GOT3 (cell line): ENCODE data around the gene DCLK1.

Source experiments
- DNase-seq: peaks from one replicate; lab custom pipeline; 2025; ENCODE audit warnings: mixed read lengths; lab: John Stamatoyannopoulos, UW

Gene DCLK1

DNA sequence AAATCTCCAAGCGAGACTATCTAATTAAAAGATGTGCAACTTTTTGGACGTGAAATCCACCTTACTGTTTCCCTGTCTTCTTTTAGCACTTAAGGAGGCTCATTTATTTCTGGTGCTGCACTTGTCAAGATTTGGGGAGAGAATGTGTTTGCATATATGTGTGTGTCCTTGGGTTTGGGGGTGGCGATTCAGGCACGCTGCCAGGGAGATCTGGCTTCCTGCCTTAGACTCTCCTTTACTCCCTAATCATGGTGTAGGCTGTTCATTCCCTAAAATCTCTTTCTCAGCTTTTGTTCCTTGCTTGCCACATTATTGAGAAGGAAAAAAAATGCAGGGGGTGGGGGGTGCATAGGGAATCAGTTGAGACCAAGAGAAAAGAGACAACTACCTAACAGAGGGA, 271.2 kb downstream of the DCLK1 start:
- no peak for DNase-seq

DNA sequence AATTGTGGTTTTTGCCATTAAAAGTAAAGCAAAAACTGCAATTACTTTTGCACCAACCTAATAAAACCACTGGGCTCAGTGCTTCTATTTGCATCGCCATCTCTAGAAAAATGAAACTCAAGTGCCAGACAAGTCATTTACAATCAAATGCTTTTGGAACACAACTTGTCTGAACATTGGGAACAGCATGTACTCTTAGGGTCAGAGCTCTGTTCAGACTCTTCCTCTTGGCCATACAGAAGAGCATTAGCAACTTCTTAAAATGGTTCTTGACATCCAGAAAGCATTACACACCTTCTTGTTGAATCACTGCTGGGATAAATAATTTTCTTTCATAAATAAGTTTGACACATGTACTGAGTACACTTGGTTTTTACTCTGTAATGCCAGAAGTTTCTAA, 272.5 kb downstream of the DCLK1 start:
- DNase-seq = no peak

DNA sequence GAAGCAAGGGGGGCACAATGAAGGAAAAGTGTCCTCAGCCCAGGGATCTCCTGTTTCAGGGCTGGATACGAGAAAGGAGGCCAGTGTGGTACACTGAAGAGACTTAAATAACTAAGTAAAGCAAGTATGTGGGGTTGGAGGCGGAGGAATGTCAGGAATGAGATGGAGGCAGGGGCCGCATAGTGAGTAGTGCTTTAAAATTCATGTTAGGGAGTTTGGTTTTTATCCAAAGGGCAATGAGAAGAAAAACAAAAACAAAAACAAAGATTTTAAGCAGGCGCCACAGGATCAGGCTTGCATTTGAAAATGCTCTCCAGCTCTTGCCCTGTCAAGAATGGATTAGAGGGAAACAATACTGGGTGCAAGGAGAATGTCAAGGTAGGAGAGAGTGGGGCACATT, 273.4 kb downstream of the DCLK1 start:
- no peak for DNase-seq

DNA sequence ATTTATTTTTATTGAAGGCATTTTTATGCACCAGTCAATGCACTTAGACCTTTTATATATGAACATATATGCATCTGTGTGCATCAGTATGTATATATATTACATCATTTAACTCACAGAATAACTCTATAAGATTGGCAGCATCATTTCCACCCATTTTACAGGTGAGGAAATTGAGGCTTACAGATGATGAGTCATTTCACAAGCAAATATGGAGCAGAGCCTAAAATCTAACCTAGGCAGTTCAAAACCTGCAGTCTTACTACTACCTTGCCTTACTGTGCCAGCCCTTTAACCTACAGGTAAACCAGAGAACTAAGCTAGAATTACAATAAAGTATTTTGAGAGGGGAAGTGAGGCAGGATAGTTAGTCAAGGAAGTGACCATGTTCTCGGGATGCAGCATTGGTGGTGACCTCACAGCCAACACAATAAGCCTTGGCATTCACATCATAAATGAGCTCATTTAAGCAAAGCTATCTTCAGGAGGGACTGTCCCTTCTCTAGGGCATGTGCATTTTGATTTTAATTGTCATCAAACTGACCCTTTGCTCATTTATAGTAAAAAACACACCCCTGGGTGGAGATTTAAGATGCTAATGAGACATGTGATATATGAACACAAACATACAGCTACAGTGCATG, 274.3 kb downstream of the DCLK1 start:
- no peak for DNase-seq

DNA sequence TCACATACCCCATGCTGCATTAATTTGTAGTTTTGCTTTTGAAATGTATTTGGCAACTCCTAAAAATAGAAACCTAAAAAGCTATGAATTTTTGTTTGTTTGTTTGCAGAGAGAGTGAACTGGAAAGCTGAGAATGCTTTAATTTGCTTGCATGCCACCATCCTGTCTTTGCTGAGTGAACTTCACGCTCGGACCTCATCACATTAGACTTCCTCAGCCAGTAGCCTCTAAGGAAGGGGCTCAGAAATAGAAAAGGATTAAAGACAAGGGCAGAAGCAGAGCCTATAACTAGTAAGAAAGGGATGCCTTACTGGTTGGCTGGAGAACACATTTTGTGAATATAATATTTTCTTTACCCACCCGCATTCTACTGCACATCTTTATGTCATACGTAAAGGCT, 275.1 kb downstream of the DCLK1 start:
- DNase-seq = no peak

DNA sequence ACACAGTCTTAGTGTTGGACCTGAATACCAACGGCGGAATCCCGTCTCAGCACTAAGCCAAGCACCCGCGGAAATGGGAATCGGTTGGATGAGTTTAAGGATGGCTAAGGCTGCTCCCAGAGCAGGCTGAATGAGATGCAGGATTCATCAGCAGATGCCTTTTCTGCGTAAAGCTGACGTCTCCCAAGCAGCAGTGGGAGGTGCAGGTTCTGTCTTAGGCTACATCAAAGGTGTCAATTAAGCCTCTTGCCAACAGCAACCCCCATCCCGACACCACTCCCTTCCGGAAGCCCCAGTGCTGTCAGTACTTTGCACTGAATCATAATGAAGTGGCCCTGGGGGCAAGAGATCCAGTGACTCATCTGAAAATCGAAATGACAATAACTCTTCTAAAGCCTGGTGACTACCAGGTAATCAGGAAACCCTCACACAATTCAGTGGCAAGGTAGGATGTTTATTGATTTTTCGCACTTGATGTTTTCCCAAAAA, 275.6 kb downstream of the DCLK1 start:
- DNase-seq = no peak

DNA sequence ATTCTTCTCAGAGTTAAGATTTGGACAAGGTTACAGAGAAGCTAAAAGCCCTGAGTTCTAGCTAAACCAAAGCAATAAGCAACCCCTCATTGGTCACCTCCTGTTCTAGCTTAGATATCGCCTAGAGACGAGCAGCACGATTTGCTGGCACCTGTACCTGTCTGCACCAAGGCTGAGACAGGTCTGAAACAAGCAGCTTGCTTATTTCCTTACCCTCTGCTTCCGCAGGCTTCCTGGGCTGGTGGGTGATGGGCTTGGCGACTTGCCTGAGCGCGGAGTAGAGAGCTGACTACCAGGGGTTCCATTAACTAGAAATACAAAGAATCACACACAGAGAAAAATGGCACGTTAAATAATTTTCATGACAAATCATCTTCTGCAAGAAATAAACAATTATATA, 276.9 kb downstream of the DCLK1 start:
- DNase-seq = no peak

DNA sequence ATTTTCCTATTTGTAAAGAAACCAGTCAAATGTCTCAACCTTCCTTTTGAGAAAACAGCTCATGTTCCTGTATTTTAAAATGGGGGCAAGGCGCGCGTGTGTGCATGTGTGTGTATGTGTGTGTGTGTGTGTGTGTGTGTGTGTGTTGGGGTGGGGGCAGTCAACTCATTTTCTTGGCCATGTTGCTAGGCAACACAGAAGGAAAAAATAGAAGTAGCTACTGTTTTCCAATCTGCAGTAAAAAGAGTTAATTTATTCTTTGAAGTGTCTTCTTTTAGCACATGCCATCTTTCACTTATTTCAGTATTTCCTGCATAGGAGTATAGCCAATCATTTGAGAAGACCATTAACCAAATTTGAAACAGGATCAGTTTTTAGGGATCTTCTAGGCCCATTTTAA, 279.3 kb downstream of the DCLK1 start:
- DNase-seq = no peak

DNA sequence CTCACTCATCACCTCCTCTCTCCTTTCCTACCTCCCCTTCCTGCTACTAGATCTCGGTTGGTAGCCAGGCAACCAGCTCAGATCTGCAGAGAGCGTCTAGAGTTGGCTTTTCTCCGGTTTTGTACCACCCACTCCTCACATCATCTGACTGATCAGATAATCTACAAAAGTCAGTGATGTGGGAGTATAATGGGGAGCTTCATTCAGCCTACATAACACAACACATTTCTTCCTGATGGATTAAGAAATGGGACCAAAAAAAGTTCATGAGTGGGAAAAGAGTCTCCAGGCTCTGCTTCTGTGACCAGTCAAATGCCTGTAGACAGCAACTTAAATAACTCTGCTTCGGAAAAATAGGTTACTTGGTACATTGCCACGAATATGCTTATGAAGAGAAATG, 279.8 kb downstream of the DCLK1 start:
- DNase-seq = no peak

DNA sequence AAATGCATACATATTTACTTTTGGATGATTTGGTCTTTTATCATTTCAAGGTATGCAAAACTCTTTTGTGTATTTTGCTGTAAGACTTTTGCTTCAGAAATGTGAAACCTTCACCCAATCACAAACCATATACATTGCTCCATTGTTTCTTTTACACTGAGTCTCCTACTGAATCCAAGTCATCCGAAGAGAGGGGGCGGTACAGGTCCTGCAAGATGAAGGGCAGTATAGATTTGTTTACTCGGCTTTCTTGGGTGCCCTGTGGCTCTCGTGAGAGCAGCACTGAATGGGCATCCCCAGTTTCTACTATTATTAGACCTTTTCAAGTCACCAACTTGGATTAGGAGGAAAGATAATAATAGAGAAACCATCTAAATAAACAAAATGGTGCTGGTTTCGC, 280.6 kb downstream of the DCLK1 start:
- no peak for DNase-seq

DNA sequence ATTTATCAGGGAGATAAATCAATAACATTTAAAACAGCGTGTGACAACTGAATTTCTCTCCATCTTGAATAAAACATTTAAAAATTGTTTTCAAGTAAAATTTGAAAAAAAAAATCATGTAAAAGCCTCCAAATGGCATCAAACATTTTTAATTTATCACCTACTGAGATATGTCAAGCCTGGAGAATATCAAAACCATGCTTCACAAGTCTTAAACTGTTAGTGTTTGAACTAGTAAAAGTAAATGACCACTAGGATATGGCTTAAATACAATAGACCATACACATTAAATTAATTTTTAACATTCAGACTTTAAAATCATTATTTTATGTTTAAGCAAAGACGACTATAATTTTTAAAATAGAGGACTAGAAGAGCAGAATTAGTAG, 281.9 kb downstream of the DCLK1 start:
- no peak for DNase-seq

DNA sequence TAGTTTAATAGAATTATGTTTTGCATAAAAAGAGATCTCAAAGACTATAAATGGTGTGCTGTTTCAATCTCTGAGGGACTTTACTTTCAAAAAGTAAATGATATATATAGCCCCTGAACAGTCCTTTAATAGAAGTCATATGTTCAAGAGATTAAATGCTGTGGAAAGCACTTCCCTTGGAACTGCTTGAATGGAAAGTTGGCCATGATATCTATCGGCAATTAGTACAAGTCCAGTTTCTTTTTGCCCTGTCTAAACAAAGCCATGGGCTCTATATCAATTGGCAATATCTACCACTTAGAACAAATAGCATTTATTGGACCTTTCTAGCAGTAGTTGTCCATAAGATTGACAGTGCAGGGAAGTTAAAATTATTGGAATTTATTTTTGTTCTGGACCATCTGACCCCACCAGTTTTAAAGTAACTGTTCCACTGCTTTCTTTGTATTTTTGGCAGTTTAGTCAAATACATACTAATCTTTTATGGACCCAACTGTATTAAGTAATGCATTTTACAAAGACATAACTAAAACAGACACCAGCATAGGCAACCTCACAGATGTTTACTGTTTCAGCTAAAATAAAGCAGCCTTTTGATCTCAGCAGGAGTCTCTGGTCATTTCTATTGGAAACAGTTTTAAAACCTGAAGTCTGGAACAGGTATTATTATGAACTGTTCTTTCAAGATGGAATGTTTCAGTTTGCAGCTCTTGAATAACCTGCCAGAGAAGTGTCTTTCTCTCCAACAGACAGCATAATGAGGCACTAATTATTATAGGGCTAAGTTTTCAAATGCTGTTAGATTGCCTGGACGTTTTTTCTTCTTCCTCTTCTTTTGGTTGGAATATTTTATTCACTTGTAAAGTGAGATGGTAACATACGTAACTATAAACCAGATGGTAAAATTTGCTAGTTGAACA, 282.6 kb downstream of the DCLK1 start:
- DNase-seq = no peak

DNA sequence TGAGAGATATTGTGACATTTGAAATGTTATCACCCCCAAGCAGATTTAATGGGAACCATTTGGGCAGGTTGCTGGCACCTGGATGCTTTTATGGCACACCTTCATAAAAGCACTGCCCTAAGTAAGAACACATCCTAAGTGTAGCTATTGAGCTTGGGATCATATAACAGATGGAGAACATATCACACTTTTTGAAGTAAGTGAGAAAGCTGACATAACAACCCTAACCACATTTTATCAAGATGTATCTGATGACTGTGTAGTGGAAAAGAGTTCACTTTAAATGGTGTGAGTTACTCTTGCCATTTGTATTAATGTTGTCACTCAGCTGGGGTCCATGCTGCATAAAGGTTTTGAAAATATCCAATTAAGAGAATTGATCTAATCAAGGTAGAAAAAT, 287.9 kb downstream of the DCLK1 start:
- no peak for DNase-seq

DNA sequence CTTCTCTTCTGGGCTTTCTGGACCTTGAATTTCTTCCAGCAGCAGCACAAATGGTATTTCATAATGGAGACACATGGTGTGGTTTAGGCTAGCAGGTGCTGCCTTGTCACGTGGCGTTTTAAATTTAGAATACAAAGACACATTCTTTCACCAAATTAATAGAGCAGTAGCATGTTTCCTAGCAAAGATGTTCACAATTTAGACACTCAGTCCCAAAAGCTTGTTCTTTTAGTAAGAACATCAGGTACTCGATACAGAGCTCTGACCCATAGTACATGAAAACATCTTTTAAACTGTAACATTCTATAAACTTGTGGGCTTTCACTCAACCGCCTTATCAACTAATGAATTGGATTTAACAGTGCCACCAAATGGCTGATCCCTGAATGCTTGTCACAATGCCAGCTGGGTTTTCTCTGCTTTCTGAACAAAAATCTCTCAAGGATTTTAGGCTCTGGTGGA, 290.1 kb downstream of the DCLK1 start:
- DNase-seq = no peak

DNA sequence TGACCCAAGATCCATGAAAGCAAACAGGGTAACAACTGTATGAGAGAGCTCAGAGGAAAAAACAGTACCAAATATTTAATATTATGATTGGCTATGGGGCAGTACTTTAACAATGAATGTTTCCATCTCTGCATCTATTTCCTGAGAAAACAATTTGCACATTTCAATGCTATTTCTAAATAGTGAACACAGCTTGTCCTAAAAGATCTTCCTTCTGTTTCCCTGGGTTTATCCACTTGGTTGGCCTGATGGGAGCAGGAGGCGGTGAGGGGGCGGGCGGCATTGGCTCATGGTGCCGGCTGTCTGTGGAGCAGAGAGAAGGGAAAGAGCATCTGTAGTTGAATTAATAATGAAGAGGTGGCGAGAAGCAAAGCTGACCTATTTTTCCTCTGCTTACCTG, 291.4 kb downstream of the DCLK1 start:
- no peak for DNase-seq

DNA sequence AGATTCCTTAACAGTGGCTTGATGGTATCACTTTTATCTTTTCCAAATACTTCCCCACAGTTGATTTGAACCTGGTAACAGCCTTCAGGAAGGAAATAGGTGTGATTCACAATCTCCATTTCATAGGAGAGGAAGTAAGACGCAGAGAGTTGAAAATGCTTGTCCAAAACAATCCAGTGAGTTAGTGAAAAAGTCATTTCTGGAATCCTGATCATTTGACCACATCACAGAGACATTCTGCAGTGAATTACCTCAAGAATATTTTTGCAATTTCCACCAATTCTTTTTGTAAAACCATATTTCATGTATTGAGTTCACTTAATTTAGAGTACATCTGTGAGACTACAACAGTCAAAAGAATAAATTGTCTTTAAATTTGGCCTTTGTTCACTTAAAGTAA, 292.8 kb downstream of the DCLK1 start:
- DNase-seq = no peak

DNA sequence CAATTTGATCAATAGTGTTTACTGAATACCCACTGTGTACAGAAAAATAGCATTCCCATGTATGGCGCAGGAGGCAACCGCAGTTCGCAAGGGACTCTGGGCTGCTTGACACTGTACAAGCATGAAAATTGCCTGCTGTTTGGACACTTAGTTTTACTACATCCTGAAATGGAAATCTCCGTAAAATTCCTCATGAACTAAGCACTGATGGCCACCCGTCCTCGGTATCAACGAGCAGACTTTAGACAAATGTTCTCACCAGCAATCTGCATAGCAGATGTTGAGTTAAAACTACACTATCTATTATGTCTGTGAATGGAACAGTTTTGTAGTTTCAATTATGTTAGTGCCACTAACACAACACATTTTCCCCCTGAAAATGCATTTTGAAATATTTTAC, 294.7 kb downstream of the DCLK1 start:
- DNase-seq = no peak

DNA sequence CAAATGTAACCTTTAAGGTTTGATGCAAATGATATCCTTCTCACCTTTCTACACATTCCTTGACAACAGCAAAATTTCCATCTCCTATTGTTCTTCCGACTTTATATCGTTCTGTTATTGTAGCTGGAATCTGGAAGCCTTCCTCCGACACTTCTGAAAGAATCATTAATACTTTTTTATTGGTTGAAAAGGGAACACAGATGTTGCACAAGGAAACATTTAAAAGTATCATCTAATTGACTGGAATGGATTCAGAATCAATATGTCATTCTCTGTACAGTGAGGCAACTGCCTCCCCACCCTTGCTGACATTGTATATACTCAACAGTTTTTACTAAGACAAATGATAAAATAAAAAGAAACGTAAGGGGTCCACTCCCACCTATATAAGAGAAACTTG, 295.2 kb downstream of the DCLK1 start:
- no peak for DNase-seq

DNA sequence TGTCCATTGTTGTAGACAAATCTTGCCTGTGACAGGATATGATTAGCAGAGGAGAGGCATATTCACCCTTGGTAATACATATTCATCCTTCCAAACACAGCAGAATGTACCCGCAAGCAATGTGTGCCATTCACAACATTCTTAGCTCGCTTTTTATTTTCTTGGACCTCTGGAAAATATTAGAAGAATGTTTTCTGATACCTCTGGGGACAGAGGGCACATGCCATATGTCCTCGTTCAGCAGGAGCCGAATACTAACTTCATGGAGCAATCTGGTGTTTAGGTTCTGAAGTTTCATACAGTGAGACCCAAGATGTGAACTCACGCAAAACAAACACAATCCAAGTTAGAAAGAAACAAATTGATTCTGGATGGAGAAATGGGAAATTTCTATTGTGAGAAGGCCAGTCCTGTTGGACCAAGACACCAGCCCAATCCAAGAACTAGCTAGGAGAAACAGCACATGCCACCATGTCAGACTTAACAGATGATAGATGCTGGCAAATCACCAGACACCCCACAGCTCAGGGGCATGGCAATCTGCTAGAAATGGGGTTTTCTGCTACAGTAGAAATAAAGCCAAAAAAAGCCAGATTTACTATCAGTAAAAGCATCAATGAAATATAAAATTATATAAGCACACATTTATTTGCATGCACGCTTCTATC, 297.4 kb downstream of the DCLK1 start:
- no peak for DNase-seq

DNA sequence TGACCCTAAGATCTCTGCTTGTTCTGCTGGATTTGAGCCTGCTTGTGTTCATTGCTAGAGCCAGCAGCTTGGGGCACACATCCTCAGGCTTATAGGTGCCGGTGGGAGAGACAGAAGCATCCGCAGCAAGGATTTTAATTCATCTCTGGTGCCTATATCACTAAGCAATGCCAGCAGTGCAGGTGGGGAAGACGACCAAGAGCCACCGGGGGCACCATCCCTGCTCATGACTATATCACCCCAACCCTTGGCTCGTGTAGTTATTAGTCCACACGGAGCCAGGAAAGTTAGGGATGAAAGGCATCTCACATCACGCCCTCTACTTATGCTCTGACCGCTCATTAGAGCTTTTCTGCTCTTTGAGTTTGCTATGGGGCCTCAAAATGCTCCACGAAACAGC, 298.2 kb downstream of the DCLK1 start:
- no peak for DNase-seq

DNA sequence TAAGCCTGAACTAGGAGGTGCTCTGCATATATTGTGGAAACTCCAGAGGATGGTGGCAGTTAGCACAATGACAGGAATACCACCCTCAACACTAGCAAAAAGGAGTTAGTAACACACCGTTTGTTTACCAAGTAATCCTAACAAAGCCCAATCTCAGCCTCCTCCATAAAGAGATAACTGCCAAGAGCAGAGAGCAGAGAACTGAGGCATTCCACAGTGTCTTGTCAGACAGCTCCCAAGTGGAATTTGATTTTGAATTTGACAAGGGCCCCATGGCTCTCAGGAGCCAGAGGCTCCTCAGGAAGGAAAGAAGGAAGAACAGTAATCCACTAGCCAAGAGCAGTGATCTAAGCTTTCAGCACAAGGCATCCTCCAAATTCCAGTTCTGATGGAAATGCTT, 298.6 kb downstream of the DCLK1 start:
- DNase-seq = no peak

DNA sequence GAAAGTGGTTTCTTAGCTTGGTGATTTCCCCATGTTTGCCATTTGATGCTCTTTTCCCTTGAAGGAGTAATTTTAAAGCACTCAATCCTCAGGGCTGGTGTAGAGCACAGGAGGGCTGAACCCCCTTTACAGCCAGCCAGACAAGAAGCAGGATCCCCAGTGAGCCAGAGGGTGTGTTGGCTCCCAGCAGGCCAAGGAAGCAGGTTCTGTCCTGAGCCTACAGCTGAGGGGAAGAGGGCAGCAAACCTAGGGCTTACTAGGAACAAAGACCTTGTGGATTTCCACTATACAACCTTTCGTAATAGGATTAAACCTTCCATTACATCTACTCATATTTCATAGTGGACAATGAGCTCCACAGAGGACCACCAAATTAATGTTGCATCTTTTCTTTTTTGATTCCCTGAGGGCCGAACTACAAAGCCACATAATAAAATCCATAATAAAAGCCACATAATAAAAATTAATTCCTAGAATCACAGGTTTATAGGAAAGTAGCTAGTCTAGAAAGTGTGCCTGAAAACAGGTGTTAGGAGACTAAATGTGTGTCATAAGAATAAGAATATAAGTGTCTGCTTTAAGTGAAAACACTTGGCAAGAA, 300.2 kb downstream of the DCLK1 start:
- no peak for DNase-seq
